HG02610 (cell line): ENCODE measurements around the gene PBLD.
"Not testable (repeated sequence)": the region's sequence is repeated elsewhere in the genome, so short reads cannot be mapped to it uniquely, and the experiment has no call there.

ENCODE experiments used
- ATAC-seq: cut with Tn5 transposase; IDR thresholded peaks from one replicate; pipeline ENCODE4 v1.9.1; 2021; ENCODE audit warnings: mild to moderate bottlenecking, moderate library complexity; ENCODE audit not compliant: unreplicated experiment

Gene PBLD

DNA sequence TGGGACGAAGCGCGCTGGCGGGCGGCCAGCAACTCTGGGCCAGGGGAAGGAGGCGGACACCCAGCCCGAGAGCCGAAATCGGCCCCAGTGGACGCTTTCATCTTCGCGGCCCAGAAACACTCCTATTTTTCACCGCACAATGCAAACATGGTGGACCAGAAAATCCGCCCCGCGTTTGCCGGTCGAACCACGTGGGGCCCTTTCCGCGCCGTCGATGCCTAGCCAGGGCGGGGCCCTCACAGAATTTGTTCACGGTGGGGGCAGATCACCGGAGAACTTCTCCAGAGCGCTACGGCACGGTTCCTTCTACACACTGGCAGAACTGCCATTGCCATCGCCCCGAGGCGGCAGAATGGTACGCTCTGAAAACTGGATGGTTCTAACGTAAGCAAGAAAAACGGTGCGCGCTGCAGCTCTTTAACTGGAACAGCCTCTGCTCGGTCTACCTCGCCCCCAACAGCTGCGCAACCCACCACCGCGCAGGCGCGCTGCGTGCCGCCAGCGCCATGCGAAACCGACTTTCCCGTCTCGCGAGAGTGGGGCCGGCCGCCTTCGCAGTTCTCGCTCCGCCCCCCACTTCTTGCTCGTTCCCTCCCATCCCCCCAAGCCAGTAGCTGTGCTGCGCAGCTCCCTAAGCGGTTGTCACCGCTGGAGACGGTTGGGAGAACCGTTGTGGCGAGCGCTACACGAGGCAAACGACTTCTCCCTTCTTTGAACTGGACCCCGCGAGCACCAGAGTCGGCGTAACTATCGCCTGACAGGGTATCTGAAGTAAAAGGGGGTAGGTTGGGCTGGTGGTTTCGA, 1.1 kb downstream of the PBLD start, which contains the start of gene HNRNPH3:
TSS of gene HNRNPH3 (plus strand) at position 610 of the 804 bp plus-strand sequence. CDS start 5,158 bp downstream, outside the sequence.
- peak; percentile 82 for ATAC-seq

DNA sequence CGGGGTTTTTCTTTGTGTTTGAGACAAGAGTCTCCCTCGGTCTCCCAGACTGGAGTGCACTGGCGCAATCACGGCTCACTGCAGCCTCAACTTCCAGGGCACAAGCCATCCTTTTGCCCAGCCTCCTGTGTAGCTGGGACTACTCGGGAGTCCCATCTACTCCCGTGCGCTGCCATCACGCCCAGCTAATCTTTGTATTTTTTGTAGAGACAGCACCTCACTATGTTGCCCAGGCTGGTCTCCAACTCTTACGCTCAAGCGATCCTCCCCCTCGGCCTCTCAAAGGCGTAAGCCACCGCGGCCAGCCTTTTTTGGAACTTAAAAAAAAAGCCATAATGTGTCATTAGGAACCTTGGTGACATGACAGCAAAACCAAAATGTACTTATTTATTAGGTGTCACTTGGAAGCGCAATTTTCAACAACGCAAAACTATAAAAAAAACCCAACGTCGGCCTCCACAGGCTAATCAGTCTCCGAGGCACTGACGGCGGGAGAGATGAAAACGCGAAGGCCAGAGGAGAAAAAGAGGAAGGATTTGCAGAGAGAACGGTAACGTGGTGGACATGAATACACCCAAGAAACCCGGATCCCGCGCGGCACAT, 1.8 kb downstream of the PBLD start:
- no peak for ATAC-seq

DNA sequence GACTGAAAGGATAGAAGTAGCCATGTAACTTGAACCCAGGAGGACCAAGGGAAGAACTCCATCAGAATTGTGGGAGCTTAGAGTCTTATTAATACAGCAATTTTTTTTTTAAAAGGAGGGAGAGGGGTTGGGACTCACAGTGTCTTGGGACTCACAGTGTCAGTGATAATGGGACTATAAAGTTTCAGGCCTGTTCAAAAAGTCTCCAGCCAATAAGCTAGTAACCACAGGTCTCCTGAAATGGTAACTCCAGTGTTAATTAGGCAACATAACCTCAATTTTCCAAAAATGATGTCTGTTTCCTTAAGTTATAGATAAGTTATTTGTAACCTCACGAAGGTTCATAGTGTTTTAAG, 3.2 kb downstream of the PBLD start:
- no peak for ATAC-seq

DNA sequence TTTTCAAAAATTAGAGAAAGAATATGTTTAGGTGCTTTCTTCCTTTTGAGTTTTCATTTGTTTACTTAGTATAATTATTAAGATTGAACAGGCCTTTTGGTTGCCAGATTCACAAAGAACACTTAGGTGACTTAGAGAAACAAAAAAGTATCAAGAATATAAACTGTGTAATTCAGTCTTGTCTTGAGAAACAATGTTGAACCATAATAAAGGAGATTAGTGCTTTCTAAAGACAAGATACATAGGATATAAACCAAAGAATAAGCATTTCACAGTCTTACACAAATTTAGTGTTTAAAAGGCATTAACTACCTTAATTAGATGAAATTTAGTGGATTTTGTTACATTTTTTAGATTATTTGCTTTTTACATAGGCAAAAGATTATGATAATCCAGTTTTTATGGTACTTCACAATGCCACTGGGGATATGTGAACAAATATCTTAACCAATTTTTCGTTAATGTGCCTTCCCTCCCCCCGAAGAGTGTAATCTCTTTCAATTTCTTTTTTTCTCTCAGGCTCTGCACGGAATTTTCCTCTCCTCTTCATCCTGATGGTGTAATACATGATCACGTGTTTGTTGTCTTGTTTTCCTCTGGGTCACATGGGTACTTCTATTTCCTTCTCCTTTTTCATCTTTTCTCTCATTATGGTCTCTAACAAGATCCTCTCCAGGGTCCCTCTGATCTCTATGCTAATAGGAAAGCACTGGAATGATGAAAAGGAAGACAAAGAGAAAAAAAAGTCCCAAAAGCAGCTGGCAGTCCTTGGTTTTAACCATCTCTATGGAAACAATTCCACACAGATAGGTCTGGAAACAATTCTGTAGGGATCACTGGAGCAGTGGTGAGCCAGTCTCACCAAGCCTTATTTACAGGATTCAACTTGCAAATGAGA, 4.6 kb downstream of the PBLD start:
- no peak for ATAC-seq

DNA sequence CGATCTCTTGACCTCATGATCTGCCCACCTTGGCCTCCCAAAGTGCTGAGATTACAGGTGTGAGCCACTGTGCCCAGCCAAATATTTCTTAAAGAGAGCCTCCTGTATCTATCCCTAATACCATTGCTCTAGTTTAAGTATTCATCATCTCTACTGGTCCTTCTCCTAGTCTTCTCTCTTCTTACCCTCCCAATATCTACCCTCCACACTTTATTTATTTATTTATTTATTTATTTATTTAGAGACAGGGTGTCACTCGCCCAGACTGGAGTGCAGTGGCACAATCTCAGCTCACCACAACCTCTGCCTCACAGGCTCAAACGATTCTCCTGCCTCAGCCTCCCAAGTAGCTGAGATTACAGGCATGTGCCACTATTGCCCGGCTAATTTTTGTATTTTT, 8.3 kb downstream of the PBLD start:
- ATAC-seq: not testable (repeated sequence)

DNA sequence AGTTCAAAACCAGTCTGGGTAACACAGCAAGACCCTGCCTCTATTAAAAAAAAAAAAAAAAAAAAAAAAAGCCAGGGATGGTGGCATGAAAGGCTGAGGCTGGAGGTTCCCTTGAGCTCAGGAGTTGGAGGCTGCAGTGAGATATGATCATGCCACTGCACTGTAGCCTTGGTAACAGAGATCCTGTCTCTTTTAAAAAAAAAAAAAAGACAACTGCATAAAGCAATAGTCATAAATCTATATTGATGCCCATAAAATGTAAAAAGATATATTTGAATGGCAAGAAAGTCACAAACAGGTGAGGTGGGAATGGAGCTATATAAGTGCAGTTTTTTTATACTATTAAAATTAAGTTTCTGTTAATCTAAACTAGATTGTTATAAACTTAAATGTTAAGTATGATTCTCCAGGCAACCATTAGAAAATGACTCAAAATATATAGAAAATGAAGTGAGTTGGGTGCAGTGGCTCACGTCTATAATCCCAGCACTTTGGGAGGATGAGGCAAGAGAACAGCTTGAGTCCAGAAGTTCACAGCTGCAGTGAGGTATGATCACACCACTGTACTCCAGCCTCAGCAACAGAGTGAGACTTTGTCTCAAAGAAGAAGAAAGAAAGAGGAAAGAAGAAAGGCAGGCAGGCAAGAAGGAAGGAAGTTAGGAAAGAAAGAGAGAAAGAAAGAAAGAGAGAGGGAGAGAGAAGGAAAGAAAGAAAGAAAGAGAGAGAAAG, 14.2 kb downstream of the PBLD start:
- ATAC-seq: no peak

DNA sequence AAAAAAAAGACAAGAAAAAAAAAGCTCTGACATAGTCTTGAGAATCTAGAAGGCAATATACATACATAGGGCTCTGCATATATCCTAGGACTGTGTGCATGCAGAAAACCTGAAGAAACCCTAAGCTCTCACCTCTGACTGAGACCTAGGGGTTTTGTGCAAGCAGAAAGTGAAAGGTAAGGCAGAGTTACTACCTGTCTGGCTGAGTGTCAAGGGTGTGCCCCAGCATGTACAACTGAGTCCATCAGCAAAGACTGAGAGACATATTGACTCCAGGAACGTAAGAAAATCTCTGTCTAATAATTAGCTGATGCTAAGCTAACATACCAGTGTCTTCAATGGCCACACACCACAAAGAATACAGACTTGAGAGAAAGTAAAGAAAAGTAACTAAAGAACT, 17.1 kb downstream of the PBLD start:
- ATAC-seq: no peak

DNA sequence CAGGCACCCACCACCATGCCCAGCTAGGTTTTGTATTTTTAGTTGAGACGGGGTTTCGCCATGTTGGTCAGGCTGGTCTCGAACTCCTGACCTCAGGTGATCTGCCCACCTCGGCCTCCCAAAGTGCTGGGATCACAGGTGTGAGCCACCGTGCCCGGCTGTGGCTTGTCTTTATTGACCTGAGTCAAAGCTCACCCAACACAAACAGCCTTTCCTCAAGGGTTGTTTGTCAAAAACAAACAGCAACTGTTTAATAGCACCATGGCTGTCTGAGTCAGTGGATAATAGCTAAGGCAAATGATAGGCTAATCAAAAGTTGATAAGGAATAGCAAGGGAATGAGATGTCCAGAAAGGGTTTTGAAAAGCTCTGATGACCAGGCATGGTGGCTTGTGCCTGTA, 17.8 kb downstream of the PBLD start:
- ATAC-seq: not testable (repeated sequence)

DNA sequence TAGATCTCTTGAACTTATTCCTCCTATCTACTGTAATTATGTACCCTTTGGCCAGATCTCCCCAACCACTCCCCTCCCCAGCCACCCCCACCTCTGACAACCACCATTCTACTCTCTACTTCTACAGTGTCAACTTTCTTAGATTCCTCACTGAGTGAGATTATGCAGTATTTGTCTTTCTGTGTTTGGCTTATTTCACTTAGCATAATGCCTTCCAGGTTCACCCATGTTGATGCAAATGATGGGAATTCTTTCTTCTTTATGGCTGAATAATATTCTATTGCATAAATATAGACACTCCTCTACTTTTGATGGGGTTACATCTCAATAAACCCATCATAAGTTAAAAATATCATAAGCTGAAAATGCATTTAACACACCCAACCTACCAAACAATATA, 22.2 kb downstream of the PBLD start:
- no peak for ATAC-seq

DNA sequence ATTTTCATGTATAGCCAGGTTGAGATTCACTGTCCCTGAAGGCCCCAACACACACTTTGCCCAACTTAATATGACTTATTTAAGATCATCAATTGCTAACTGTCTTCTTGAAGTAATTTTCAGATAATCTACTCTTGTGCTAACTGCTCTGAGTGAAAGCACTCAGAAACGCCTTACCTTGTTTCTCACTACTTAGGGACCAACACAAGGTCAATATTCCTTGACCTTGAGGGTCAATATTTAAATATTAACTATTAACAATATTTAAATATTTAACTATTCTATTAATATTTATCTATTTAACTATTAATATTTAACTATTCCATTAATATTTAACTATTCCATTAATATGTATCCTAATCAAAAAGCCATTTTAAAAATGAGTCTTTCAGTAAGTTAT, 26.9 kb downstream of the PBLD start:
- ATAC-seq: no peak

DNA sequence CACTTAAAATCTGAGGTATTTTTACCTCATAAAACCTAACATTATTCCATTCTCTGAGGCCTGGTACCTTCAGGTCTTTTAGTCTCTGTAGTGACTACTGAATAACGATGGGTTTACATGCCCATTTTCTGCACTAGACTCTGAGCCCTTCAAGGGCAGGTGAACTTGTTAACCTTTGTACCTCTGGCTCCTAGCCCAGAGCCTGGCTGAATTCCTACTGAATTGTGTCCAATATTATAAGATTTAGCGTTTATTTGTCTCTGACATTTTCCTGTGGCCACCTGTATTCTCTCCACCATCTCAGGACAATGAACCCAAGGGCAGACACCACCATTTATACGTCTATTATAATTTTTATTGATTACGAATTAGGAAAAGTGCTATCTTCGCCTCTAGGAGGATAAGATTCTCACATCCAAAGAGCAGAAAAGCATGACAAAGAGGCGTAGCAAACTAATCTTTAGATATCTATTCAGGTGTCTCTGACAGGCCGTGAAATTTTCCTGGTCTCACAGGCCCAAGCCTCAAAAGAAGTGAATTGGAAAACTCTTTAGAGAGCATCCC, 28.8 kb downstream of the PBLD start:
- ATAC-seq: no peak

DNA sequence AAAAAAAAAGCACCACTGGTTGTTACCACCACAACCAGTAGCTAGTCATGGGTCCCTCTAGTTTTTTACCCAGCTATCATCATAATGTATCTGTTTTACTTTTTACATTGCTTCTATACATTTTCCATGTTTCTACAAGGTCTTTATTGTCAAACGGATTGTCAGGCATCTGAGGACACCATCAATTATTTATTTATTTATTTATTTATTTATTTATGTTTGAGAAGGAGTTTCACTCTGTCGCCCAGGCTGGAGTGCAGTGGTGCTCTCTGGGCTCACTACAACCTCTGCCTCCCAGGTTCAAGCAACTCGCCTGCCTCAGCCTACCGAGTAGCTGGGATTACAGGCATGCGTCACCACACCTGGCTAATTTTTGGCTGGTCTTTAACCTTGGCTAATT, 29.9 kb downstream of the PBLD start:
- ATAC-seq: no peak

DNA sequence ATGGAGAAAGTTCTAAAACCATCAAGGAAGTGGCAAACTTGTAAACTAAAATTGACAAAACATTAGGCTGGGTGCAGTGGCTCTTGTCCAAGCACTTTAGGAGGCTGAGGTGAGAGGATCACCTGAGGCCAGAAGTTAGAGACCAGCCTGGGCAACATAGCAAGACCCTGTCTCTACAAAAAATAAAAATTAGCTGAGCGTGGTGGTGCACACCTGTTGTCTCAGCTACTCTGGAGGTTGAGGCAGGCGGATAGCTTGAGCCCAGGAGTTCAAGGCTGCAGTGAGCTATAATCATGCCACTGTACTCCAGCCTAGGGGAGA, 30.3 kb downstream of the PBLD start:
- ATAC-seq: peak; percentile 5

DNA sequence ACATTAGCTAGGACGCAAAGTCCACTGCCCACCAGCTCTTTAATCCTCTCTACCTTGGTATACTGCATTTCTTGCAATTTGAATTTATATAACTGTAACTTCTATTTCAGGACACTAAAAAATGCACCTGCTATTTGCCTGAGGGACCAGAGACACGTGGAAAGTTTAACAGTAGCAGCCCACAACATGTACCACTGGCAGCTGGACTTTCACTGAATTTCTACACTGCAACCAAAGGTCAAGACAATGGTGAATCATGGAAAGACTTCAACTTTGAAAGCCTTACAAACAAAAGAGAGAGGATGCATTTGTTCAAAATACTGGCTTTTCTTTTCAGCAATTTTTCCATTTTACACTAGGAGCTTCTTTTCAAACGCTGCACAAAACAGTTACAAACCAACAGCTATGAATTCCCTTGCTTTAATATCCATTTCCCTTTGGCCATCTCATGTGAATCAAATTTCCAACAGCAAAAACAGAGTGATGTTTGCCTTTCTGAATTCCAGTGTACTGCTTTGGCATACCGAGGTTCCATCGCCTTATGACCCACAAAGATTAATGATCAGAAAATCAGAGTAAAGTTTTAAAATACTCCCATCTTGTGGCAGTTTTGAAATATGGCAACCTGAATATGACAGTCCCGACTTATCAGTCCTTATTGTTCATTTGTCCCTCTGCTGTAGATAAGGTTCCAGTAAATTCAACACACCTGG, 30.8 kb downstream of the PBLD start:
- peak; percentile 69 for ATAC-seq

DNA sequence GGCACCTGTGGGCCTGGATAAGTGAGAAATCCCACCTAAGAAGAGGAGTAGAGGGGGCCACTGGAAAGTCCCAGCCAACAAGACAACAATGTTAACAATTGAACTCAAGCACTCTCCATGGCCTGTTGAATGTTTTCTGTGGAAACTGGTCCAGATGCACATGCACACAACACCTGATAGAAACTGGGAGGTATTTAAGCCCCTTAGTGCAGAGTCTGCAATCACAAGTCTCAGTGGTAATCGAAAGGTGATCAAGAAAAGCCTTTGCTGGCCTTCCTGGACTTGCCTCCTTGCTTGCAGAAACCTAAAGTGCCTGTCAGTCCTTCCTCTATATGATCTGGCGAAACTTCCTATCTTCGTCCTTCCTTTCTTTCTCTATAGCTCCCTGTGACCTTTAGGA, 31.4 kb downstream of the PBLD start:
- no peak for ATAC-seq

DNA sequence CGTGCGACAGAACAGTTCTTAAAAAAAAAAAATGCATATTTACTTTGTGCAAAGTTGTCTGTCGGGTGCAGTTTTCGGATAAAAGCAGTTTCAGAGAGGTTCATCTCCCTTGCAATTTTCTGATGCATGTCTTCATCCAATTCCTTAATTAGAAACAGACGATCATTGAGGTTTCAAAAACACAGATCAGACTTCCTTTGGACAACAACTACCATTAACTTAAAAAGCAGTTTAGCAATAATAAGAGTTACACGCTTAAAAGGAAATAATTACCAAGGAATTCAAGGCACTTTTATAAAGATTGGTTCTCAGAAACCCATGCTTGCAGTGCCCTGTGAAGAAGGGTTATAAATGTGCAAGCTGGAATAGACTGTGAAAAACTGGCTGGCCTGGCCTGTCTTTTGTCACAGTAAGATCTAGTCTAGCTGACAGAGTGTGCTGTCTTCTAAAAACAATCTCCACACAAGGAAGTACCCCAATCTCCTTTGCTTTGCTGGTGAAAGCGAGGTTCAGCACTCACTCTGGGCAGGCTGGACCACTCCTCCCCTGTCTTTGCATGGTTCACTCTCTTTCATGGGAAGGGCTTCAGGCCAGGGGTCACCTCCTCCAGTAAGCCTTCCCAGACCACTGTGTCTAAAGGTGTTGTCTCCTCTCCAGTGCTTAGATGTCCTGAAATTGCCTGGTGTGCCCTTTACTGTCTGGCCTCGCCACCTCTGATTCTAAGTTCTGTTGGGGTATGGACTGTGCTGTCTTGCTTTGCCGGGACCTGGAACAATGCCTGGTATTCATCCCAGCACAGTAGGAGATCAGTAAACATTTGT, 35.7 kb downstream of the PBLD start:
- no peak for ATAC-seq

DNA sequence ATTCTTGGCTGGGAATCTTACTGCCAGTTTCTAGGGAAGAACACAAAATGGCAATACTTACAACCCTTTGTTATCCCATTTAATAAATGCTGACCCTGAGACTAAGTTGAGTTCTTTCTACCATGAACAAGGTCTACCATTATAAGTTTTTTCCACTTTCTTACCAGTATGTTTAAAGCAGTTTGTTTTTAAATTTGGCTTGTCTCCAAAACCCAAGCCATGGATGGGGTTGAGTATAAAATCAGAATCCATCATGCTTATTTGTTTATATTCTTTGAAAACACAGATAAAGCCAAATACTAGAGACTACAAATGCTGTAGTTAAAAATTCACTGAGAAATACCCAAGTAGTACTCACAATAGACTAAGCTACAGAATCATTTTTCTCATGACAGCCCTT, 42.0 kb downstream of the PBLD start:
- ATAC-seq: no peak

DNA sequence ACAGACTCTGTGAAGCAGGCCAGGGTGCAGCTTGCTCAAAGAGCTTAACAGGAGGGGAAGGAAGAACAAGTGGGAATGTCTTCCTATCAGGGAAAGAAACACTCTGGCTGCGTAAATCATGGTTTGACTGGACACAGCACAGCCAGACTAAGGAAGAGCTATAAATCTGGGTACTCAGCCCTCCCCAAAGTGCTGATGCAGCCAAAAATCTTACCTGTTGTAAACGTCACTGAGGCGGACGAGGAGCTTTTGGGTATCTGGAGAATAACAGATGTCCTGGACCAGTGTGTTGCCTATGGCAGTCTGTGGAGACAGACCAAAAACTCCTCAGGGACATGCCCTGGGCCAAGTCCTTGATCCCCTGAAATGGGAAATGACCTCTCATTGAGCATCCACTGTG, 44.0 kb downstream of the PBLD start:
- no peak for ATAC-seq
